Naive B cell (primary cell): Measurements from ENCODE around the gene KCTD20. TPM values are rescaled to one million over a fixed set of nuclear protein-coding genes. Genes with fewer than 3 reads are reported as not detected.
"Not testable (repeated sequence)": the region's sequence is repeated elsewhere in the genome, so short reads cannot be mapped to it uniquely, and the experiment has no call there.

Experiments
- ATAC-seq, 2 donors: fragments of 150-1000 bp; cut with Tn5 transposase; 2 replicates each; pipeline ENCODE4 v1.10.0; 2021; ENCODE audit warnings: low read depth in 2 of 2, mild to moderate bottlenecking in 2 of 2, moderate library complexity in 2 of 2
- DNase-seq: peaks from one replicate; pipeline ENCODE4 v3.0.0; 2022
- H3K27ac Mint-ChIP-seq, 6 donors: one replicate each; pipeline ENCODE4 v1.8.0; 2020 to 2022; ENCODE audit warnings: mild to moderate bottlenecking in 6 of 6, mixed read lengths in 6 of 6, moderate library complexity in 5 of 6, inconsistent platforms in 2 of 6
- H3K27me3 Mint-ChIP-seq, 3 donors: one replicate each; pipeline ENCODE4 v1.8.0; 2021 to 2022; ENCODE audit warnings: mixed read lengths in 3 of 3, mild to moderate bottlenecking in 1 of 3
- H3K36me3 Mint-ChIP-seq, 2 donors: one replicate each; pipeline ENCODE4 v1.8.0; 2020 to 2022; ENCODE audit warnings: mixed read lengths in 2 of 2, inconsistent platforms in 1 of 2, mild to moderate bottlenecking in 1 of 2
- H3K4me1 Mint-ChIP-seq, 3 donors: one replicate each; pipeline ENCODE4 v1.8.0; 2020 to 2022; ENCODE audit warnings: mixed read lengths in 3 of 3, inconsistent platforms in 1 of 3, mild to moderate bottlenecking in 1 of 3, moderate library complexity in 1 of 3
- H3K4me3 Mint-ChIP-seq, 8 donors: one replicate each; pipeline ENCODE4 v1.8.0; 2020 to 2022; ENCODE audit warnings: mild to moderate bottlenecking in 8 of 8, mixed read lengths in 8 of 8, moderate library complexity in 8 of 8, inconsistent platforms in 2 of 8
- H3K9me3 Mint-ChIP-seq, 7 donors: one replicate each; pipeline ENCODE4 v1.8.0; 2020 to 2022; ENCODE audit warnings: mixed read lengths in 7 of 7, mild to moderate bottlenecking in 5 of 7, inconsistent platforms in 2 of 7, moderate library complexity in 1 of 7
- polyA plus RNA-seq, 6 donors: library from polyadenylated mRNA; unstranded; fragments of 300-500 nt; fragmentation: Illumina TruSeq; gene quantifications; one replicate each; pipeline ENCODE4 v1.2.3, GENCODE V29; 2021; ENCODE audit warnings: low read depth in 6 of 6

The KCTD20 gene
- polyA plus RNA-seq, 6 donors from 2014 or later = 44.3 to 57.7 (median 52.0) TPM

GRCh38 chr6:36428911-36429310 is 13.9 kb upstream of the KCTD20 start:
- Mint-ChIP-seq H3K36me3 (no peaks in the 10 kb centered on the region), H3K27ac (no peak overlapping the region), H3K9me3 (no peaks in the 10 kb centered on the region), H3K27me3 (no peaks in the 10 kb centered on the region), H3K4me1 (peaks cover under 1 to 3% (median 1%) of the 10 kb centered on the region in 3 donors), H3K4me3 (no peak overlapping the region)
- ATAC-seq (no peak), DNase-seq (no peak)

DNA sequence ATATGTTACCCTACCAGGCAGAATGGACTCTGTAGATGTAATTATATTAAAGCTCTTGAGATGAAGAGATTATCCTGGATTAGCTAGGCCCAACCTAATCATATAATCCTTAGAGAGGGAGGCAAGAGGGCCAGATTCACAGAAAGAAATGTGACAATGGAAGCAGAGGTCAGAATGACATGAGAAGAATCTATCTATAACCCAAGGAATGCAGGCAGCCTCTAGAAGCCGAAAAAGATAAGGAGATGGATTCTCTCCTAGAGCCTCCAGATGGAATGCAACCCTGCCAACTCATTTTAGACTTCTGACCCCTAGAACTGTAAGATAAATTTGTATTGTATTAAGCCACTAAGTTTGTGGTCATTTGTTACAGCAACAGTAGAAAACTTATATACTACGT is 12.4 kb upstream of the KCTD20 start:
- DNase-seq = no peak
- ATAC-seq = no peak
- no peak overlapping the region for H3K27ac Mint-ChIP-seq
- H3K4me1 Mint-ChIP-seq = no peaks in the 10 kb centered on the region
- no peaks in the 10 kb centered on the region for H3K9me3 Mint-ChIP-seq
- no peaks in the 10 kb centered on the region for H3K36me3 Mint-ChIP-seq
- no peaks in the 10 kb centered on the region for H3K27me3 Mint-ChIP-seq
- no peak overlapping the region for H3K4me3 Mint-ChIP-seq

DNA sequence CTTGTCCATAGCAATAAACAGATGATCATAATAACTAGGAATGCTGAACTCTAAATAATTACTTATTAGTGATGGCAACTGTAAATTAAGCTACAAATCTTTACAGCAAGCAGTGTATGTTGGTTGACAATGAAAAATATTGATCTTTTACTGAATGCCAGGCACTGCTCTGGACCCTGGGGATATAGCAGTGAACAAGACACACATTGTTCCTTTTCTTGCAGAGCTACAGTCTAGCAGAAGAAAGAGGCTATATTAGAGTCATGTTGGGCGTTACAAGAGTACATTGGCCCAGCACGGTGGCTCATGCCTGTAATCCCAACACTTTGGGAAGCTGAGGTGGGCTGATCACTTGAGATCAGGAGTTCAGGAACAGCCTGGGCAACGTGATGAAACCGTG is 11.6 kb upstream of the KCTD20 start:
- H3K4me1 Mint-ChIP-seq = no peaks in the 10 kb centered on the region
- no peaks in the 10 kb centered on the region for H3K36me3 Mint-ChIP-seq
- peak overlapping the region in 1 of 6 donors; percentile 59 for H3K27ac Mint-ChIP-seq
- DNase-seq = no peak
- ATAC-seq = no peak
- H3K9me3 Mint-ChIP-seq = no peaks in the 10 kb centered on the region
- no peaks in the 10 kb centered on the region for H3K27me3 Mint-ChIP-seq
- H3K4me3 Mint-ChIP-seq = no peak overlapping the region

DNA sequence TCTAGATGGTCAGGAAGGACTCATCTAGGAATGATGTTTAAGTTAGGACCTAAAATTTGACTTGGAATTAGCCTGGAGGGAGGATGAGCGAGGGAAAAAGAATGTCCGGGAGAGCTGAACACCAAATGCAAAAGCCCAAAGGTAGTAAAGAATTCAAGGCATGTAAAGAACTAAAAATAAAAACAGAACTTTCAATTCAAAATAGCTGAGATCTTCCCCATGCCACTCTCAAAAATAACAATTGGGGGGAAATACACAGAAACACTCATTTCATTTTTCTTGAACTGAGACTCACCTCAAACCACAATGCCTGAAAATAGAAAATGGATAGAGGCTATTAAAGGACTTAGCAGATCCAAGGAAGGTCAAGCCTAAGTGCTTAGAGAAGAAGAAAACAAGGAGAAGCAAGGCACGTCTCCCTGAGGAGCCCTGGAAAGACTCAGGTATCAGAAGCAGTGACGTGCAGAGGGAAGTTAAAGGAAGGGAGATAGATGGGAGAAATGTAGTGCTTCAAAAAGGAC is 10.6 kb upstream of the KCTD20 start:
- Mint-ChIP-seq H3K27ac (peak overlapping the region in 1 of 6 donors; percentile 10), H3K9me3 (no peaks in the 10 kb centered on the region), H3K27me3 (no peaks in the 10 kb centered on the region), H3K36me3 (no peaks in the 10 kb centered on the region), H3K4me1 (no peaks in the 10 kb centered on the region), H3K4me3 (no peak overlapping the region)
- ATAC-seq (no peak), DNase-seq (no peak)

DNA sequence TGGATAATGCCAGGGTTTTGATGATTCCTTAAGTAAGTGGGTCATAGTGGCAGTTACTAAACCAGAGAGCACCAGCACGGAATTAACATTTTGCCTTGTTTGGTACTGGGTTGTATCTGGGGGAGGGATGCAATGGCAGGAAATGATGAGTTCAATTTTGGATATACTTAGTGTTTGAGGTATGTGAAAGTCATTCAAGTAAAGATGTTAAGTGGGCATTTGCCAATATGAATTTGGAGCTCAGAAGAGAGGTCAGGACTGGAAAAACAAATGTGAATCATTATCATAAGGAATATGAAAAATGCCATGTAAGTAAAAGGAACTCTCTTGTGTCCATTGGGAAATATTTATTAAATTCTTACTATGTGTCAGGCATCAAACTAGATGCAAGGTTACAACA is 6.3 kb upstream of the KCTD20 start:
- Mint-ChIP-seq H3K9me3 (no peaks in the 10 kb centered on the region), H3K36me3 (no peaks in the 10 kb centered on the region), H3K27me3 (no peaks in the 10 kb centered on the region), H3K4me3 (no peak overlapping the region), H3K4me1 (peaks cover 3 to 7% (median 3%) of the 10 kb centered on the region in 3 donors), H3K27ac (no peak overlapping the region)
- DNase-seq (no peak), ATAC-seq (no peak)

DNA sequence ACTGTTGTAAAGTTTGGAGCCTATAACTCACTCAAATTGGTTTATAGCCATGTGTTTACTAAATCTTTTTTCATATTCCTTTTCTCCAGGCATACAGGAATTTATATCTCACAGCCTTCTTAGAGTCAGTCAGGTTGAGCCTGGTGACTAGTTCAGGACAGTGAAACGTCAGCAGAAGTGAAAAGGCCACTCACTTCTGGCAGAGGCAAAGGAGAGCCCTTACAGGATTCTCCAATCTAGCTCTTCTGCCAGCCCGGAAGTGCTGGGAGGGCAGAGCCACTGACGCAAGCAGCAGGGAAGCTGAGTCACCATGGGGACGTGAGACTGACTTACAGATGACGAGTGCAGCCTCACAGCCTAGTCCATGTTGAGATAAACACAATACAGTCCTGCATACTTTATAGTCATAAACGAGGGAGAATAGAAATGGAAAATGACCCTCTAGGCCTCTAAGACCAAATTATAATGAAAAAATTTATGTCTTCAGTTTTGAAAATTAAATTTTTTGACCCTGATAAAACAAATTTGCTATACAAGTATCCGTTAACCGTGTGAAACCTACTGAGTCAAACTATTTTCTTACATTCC is 1.4 kb upstream of the KCTD20 start:
- Mint-ChIP-seq H3K27me3 (no peaks in the 10 kb centered on the region), H3K4me1 (peaks cover 22 to 46% (median 31%) of the 10 kb centered on the region in 3 donors), H3K27ac (peak overlapping the region in 5 of 6 donors; percentile 22 to 86 (median 47)), H3K36me3 (no peaks in the 10 kb centered on the region), H3K4me3 (peak overlapping the region; percentile 35 to 98 (median 60)), H3K9me3 (no peaks in the 10 kb centered on the region)
- peak; percentile 13 to 20 for ATAC-seq
- DNase-seq = peak; percentile 31

DNA sequence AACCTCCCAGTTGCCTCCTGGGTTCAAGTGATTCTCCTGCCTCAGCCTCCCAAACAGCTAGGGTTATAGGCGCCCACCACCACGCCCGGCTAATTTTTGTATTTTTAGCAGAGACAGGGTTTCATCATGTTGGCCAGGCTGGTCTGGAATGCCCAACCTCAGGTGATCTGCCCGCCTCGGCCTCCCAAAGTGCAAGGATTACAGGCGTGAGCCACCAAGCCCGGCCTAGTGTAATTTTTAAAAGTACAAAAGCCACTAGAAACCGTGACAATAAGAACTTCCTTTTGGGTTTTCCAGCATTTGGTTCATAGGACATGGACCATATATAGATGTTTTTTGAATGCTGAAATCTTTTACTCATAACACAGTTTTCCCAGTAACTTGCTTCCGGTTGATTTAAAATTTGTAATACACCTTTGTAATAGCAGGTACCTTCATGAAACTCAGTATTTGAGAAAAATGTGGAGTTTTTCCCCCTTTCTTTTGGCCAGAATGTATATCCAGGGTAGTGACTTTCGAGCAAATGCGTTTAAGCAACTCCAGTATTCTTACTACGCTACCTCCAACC is 613 bp upstream of the KCTD20 start:
- H3K27ac Mint-ChIP-seq = peak overlapping the region; percentile 83 to 97 (median 92)
- peak overlapping the region; percentile 91 to 99 (median 98) for H3K4me3 Mint-ChIP-seq
- ATAC-seq = no peak
- no peaks in the 10 kb centered on the region for H3K9me3 Mint-ChIP-seq
- H3K27me3 Mint-ChIP-seq = no peaks in the 10 kb centered on the region
- H3K36me3 Mint-ChIP-seq = no peaks in the 10 kb centered on the region
- peaks cover 22 to 46% (median 37%) of the 10 kb centered on the region in 3 donors for H3K4me1 Mint-ChIP-seq
- DNase-seq = no peak

DNA sequence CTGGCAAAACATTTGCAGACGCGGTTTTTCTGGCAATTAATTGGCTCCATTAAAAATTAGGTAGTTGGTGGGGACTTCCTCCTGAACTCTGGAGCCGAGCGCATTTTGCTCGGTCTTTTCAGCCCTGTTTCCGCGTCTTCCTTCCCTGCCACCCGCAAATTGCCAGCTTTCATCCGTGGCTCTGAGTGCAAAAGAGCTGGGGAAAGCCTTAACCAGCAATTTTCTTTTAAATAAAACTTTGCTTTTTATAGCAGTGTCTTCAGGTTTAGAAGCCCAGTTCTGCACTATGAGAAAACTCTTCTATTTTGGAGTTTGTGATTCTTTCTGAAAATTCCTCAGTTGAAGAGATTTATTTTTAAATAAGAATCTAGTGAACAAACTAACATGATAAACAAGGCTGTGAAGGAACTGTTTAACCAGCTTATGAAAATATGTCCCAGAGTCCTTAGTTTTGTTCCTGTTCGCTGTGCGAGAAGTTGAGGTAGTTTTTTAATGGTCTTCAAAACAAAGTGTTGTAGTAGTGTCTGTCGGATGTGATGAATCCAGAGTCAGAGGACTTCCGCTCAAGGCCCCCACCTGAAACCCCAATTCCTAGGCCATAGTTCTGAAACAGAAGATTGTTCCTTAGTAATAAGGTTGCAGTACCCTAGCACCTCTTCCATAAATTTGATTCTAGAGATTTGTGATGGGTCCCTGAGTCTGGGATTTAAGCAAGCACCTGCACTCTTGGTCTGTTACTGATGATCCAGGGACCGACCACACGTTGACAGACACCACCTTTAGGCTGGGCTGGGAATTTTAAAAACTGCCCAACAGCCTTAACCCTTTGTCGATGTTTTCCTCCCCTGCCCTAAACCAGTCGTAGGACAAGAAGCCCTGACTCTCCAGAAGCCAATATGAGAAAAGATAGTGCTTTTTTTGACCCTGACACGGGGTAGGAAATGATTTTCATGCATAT is 950 bp downstream of the KCTD20 start:
- peaks cover 22 to 49% (median 37%) of the 10 kb centered on the region in 3 donors for H3K4me1 Mint-ChIP-seq
- peaks cover 0 to 4% of the 10 kb centered on the region in 2 donors for H3K36me3 Mint-ChIP-seq
- H3K4me3 Mint-ChIP-seq = peak overlapping the region; percentile 91 to 99 (median 98)
- peak overlapping the region; percentile 81 to 96 (median 93) for H3K27ac Mint-ChIP-seq
- no peaks in the 10 kb centered on the region for H3K27me3 Mint-ChIP-seq
- DNase-seq (peak; percentile 1), ATAC-seq (peak in 1 of 2 donors; percentile 7)
- H3K9me3 Mint-ChIP-seq = peaks cover 0 to under 1% (median 0%) of the 10 kb centered on the region in 7 donors

- H3K9me3 Mint-ChIP-seq = peaks cover 0 to 4% (median 0%) of the 10 kb centered on the region in 7 donors
- peak overlapping the region in 5 of 6 donors; percentile 19 to 95 (median 89) for H3K27ac Mint-ChIP-seq
- H3K4me1 Mint-ChIP-seq = peaks cover 22 to 56% (median 44%) of the 10 kb centered on the region in 3 donors
- H3K27me3 Mint-ChIP-seq = no peaks in the 10 kb centered on the region
- peak overlapping the region; percentile 91 to 99 (median 98) for H3K4me3 Mint-ChIP-seq
- DNase-seq = no peak
- ATAC-seq = no peak
- peaks cover 0 to 7% of the 10 kb centered on the region in 2 donors for H3K36me3 Mint-ChIP-seq
Measured at GRCh38 chr6:36444470-36444869, 1.7 kb downstream of the KCTD20 start.

- no peak for ATAC-seq
- Mint-ChIP-seq H3K27me3 (no peaks in the 10 kb centered on the region), H3K4me1 (peaks cover 25 to 66% (median 48%) of the 10 kb centered on the region in 3 donors), H3K4me3 (peak overlapping the region in 4 of 8 donors; percentile 30 to 99 (median 75)), H3K36me3 (peaks cover 0 to 7% of the 10 kb centered on the region in 2 donors), H3K27ac (peak overlapping the region in 3 of 6 donors; percentile 17 to 80 (median 37)), H3K9me3 (peaks cover 0 to 5% (median 0%) of the 10 kb centered on the region in 7 donors)
- DNase-seq = no peak
Measured at GRCh38 chr6:36445621-36446020, 2.8 kb downstream of the KCTD20 start.

GRCh38 chr6:36449173-36449572 is 6.4 kb downstream of the KCTD20 start:
- H3K27ac Mint-ChIP-seq = peak overlapping the region in 2 of 6 donors; percentile 11 to 76
- not testable (repeated sequence) for H3K36me3 Mint-ChIP-seq, H3K9me3 Mint-ChIP-seq, H3K27me3 Mint-ChIP-seq, DNase-seq, ATAC-seq, H3K4me3 Mint-ChIP-seq
- peaks cover 18 to 60% (median 34%) of the 10 kb centered on the region in 3 donors for H3K4me1 Mint-ChIP-seq

- H3K36me3 Mint-ChIP-seq, H3K9me3 Mint-ChIP-seq, H3K27me3 Mint-ChIP-seq, DNase-seq, H3K27ac Mint-ChIP-seq, ATAC-seq: not testable (repeated sequence)
- Mint-ChIP-seq H3K4me3 (peak overlapping the region in 1 of 8 donors; percentile 15), H3K4me1 (peaks cover 9 to 47% (median 18%) of the 10 kb centered on the region in 3 donors)
Measured at GRCh38 chr6:36452897-36453296, 10.1 kb downstream of the KCTD20 start.

- DNase-seq (no peak), ATAC-seq (no peak)
- Mint-ChIP-seq H3K4me3 (peak overlapping the region in 1 of 8 donors; percentile 3), H3K27ac (peak overlapping the region in 1 of 6 donors; percentile 81), H3K27me3 (no peaks in the 10 kb centered on the region), H3K4me1 (peaks cover 8 to 34% (median 9%) of the 10 kb centered on the region in 3 donors), H3K36me3 (no peaks in the 10 kb centered on the region), H3K9me3 (no peaks in the 10 kb centered on the region)
Measured at GRCh38 chr6:36455486-36456027, 12.8 kb downstream of the KCTD20 start.
